WTC11 (cell line): ENCODE measurements around the gene INTS11. TPM values are rescaled to one million over a fixed set of nuclear protein-coding genes. Genes with fewer than 3 reads are reported as not detected.

Experiments
- ATAC-seq: fragments of 200-7000 bp; cut with Tn5 transposase; 2 replicates; pipeline ENCODE4 v1.10.0; 2021; ENCODE audit warnings: mild to moderate bottlenecking, moderate library complexity
- CTCF ChIA-PET: fragments of 300-600 bp; sonication (Branson Sonifier 250); formaldehyde crosslinking; loops from one replicate; lab custom pipeline; 2021; ENCODE audit warnings: antibody characterized with exemption; lab: Charles Lee
- POLR2A ChIA-PET: fragments of 350-600 bp; sonication (Branson Sonifier 250); formaldehyde crosslinking; loops from one replicate; lab custom pipeline; 2021; ENCODE audit warnings: antibody characterized with exemption; lab: Charles Lee
- DNase-seq: peaks from one replicate; pipeline ENCODE4 v3.0.0; 2021; ENCODE audit warnings: low spot score
- H3K27ac Mint-ChIP-seq: 2 replicates; pipeline ENCODE4 v1.8.0; 2021; ENCODE audit warnings: mixed read lengths
- H3K27me3 Mint-ChIP-seq: 2 replicates; pipeline ENCODE4 v1.8.0; 2021; ENCODE audit warnings: low read depth, mild to moderate bottlenecking, moderate library complexity, mixed read lengths
- H3K36me3 Mint-ChIP-seq: 2 replicates; pipeline ENCODE4 v1.8.0; 2021; ENCODE audit warnings: mixed read lengths
- H3K4me1 Mint-ChIP-seq: 2 replicates; pipeline ENCODE4 v1.8.0; 2022; ENCODE audit warnings: mixed read lengths
- H3K4me3 Mint-ChIP-seq: 2 replicates; pipeline ENCODE4 v1.8.0; 2021; ENCODE audit warnings: mild to moderate bottlenecking, moderate library complexity, mixed read lengths
- H3K9me3 Mint-ChIP-seq: 2 replicates; pipeline ENCODE4 v1.8.0; 2021; ENCODE audit warnings: mixed read lengths
- AR ChIP-seq: fragments of 250-450 bp; sonication (Bioruptor Pico); IDR thresholded peaks from 2 replicates; pipeline ENCODE4 v1.9.0; 2021; ENCODE audit warnings: mild to moderate bottlenecking
- ATF6 ChIP-seq: sonication (generic); formaldehyde crosslinking; IDR thresholded peaks from 2 replicates; pipeline ENCODE4 v1.8.1; 2023; ENCODE audit warnings: mild to moderate bottlenecking, missing genetic modification reagents
- CBFB ChIP-seq: sonication (generic); formaldehyde crosslinking; IDR thresholded peaks from 2 replicates; pipeline ENCODE4 v1.8.1; 2022; ENCODE audit warnings: mild to moderate bottlenecking, low read depth, missing genetic modification reagents
- CREM ChIP-seq: sonication (generic); formaldehyde crosslinking; IDR thresholded peaks from 2 replicates; pipeline ENCODE4 v1.8.1; 2022; ENCODE audit warnings: mild to moderate bottlenecking, missing genetic modification reagents, moderate library complexity
- ELF4 ChIP-seq: sonication (generic); formaldehyde crosslinking; IDR thresholded peaks from 2 replicates; pipeline ENCODE4 v1.8.1; 2022; ENCODE audit warnings: low read depth, mild to moderate bottlenecking, moderate library complexity, missing genetic modification reagents
- EMX1 ChIP-seq: fragments of 250-450 bp; sonication (Bioruptor Pico); IDR thresholded peaks from 2 replicates; pipeline ENCODE4 v1.8.0; 2021; ENCODE audit warnings: mild to moderate bottlenecking
- ETV6 ChIP-seq: sonication (generic); formaldehyde crosslinking; IDR thresholded peaks from 2 replicates; pipeline ENCODE4 v1.8.1; 2022; ENCODE audit warnings: mild to moderate bottlenecking, missing genetic modification reagents
- GABPB1 ChIP-seq: sonication (generic); formaldehyde crosslinking; IDR thresholded peaks from 2 replicates; pipeline ENCODE4 v1.8.1; 2023; ENCODE audit warnings: mild to moderate bottlenecking, missing genetic modification reagents
- JUN ChIP-seq: sonication (generic); formaldehyde crosslinking; IDR thresholded peaks from 2 replicates; pipeline ENCODE4 v1.8.0; 2023; ENCODE audit warnings: mild to moderate bottlenecking, missing genetic modification reagents
- KAT7 ChIP-seq: sonication (generic); formaldehyde crosslinking; IDR thresholded peaks from 2 replicates; pipeline ENCODE4 v1.8.1; 2023; ENCODE audit warnings: missing genetic modification reagents, mild to moderate bottlenecking, borderline replicate concordance
- SOX15 ChIP-seq: fragments of 250-450 bp; sonication (Bioruptor Pico); IDR thresholded peaks from 2 replicates; pipeline ENCODE4 v1.9.0; 2021; ENCODE audit warnings: mild to moderate bottlenecking
- TCF7 ChIP-seq: sonication (generic); formaldehyde crosslinking; IDR thresholded peaks from 2 replicates; pipeline ENCODE4 v1.8.0; 2022; ENCODE audit warnings: mild to moderate bottlenecking, low read depth, missing genetic modification reagents, moderate library complexity
- TEAD4 ChIP-seq: sonication (generic); formaldehyde crosslinking; IDR thresholded peaks from 2 replicates; pipeline ENCODE4 v1.8.0; 2022; ENCODE audit warnings: mild to moderate bottlenecking, missing genetic modification reagents
- USF2 ChIP-seq: sonication (generic); formaldehyde crosslinking; IDR thresholded peaks from 2 replicates; pipeline ENCODE4 v1.8.1; 2023; ENCODE audit warnings: mild to moderate bottlenecking, missing genetic modification reagents, moderate library complexity
- ZBTB21 ChIP-seq: sonication (generic); formaldehyde crosslinking; IDR thresholded peaks from 2 replicates; pipeline ENCODE4 v1.8.1; 2023; ENCODE audit warnings: mild to moderate bottlenecking, missing genetic modification reagents, borderline replicate concordance
- ZMAT4 ChIP-seq: fragments of 250-450 bp; sonication (Bioruptor Pico); IDR thresholded peaks from 2 replicates; pipeline ENCODE4 v1.9.0; 2021; ENCODE audit warnings: mild to moderate bottlenecking
- ZNF317 ChIP-seq: sonication (generic); formaldehyde crosslinking; IDR thresholded peaks from 2 replicates; pipeline ENCODE4 v1.8.1; 2023; ENCODE audit warnings: low read depth, mild to moderate bottlenecking, moderate library complexity, missing genetic modification reagents, borderline replicate concordance
- ZNF416 ChIP-seq: fragments of 250-450 bp; sonication (Bioruptor Pico); IDR thresholded peaks from 2 replicates; pipeline ENCODE4 v1.9.0; 2021; ENCODE audit warnings: mild to moderate bottlenecking, inconsistent platforms
- ZNF423 ChIP-seq: fragments of 250-450 bp; sonication (Bioruptor Pico); IDR thresholded peaks from 2 replicates; pipeline ENCODE4 v2.1.2; 2022; ENCODE audit warnings: mild to moderate bottlenecking, moderate library complexity
- ZNF671 ChIP-seq: fragments of 250-450 bp; sonication (Bioruptor Pico); IDR thresholded peaks from 2 replicates; pipeline ENCODE4 v1.8.0; 2021; ENCODE audit warnings: mild to moderate bottlenecking
- total RNA-seq: library from RNA; stranded (reverse); gene quantifications from 3 replicates; pipeline ENCODE4 v1.2.3, GENCODE V29; 2021
- TF ChIP-seq, protein P1 (sequence below): sonication (generic); formaldehyde crosslinking; IDR thresholded peaks from 2 replicates; pipeline ENCODE4 v1.8.0; 2022; ENCODE audit warnings: mild to moderate bottlenecking, missing genetic modification reagents
- TF ChIP-seq, protein P2 (sequence below): sonication (generic); formaldehyde crosslinking; IDR thresholded peaks from 2 replicates; pipeline ENCODE4 v1.8.1; 2022; ENCODE audit warnings: low read depth, mild to moderate bottlenecking, moderate library complexity, missing genetic modification reagents, borderline replicate concordance
- TF ChIP-seq, protein P3 (sequence below): sonication (generic); formaldehyde crosslinking; IDR thresholded peaks from 2 replicates; pipeline ENCODE4 v1.8.1; 2023; ENCODE audit warnings: mild to moderate bottlenecking, missing genetic modification reagents, borderline replicate concordance

The INTS11 gene
- total RNA-seq, 1 experiment from 2014 or later: 170 TPM

- H3K9me3 Mint-ChIP-seq: no peaks in the 10 kb centered on the region
- H3K4me1 Mint-ChIP-seq: peaks cover 29% of the 10 kb centered on the region
- peak overlapping the region; percentile 73 for H3K4me3 Mint-ChIP-seq
- ChIA-PET POLR2A (interaction anchor here (0.6 to 1.1 kb wide), 5 partner anchors 17 to 484 kb away, joined by 3 to 5 read pairs (median 4); no protein-coding TSS in a partner anchor), CTCF (interaction anchor here (0.6 to 1.5 kb wide), 11 partner anchors 9 to 150 kb away, joined by 3 to 6 read pairs (median 3); partner anchors contain the start of gene AURKAIP1)
- ATAC-seq: no peak
- no peak for DNase-seq
- no peak overlapping the region for H3K27ac Mint-ChIP-seq
- H3K27me3 Mint-ChIP-seq: peaks cover 17% of the 10 kb centered on the region
- no peaks in the 10 kb centered on the region for H3K36me3 Mint-ChIP-seq
- no peak for TF ChIP-seq ZMAT4 (CRISPR knock-in tag)
- peak; percentile 44; the same call in 1 of the 2 replicates for TF ChIP-seq EMX1 (CRISPR knock-in tag)
- no peak for TF ChIP-seq JUN
- no peak for TF ChIP-seq CBFB (CRISPR knock-in tag)
- TF ChIP-seq TEAD4: no peak
- TF ChIP-seq, protein P1, sequence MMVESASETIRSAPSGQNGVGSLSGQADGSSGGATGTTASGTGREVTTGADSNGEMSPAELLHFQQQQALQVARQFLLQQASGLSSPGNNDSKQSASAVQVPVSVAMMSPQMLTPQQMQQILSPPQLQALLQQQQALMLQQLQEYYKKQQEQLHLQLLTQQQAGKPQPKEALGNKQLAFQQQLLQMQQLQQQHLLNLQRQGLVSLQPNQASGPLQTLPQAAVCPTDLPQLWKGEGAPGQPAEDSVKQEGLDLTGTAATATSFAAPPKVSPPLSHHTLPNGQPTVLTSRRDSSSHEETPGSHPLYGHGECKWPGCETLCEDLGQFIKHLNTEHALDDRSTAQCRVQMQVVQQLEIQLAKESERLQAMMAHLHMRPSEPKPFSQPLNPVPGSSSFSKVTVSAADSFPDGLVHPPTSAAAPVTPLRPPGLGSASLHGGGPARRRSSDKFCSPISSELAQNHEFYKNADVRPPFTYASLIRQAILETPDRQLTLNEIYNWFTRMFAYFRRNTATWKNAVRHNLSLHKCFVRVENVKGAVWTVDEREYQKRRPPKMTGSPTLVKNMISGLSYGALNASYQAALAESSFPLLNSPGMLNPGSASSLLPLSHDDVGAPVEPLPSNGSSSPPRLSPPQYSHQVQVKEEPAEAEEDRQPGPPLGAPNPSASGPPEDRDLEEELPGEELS (CRISPR knock-in tag): no peak
- 0 out of 2 replicates have a peak, but pooled peaks have one; percentile 54 for TF ChIP-seq TCF7 (CRISPR knock-in tag)
- 0 out of 2 replicates have a peak, but pooled peaks have one; percentile 9 for TF ChIP-seq USF2 (CRISPR knock-in tag)
- TF ChIP-seq AR (CRISPR knock-in tag): 0 out of 2 replicates have a peak, but pooled peaks have one; percentile 41
- TF ChIP-seq, protein P2, sequence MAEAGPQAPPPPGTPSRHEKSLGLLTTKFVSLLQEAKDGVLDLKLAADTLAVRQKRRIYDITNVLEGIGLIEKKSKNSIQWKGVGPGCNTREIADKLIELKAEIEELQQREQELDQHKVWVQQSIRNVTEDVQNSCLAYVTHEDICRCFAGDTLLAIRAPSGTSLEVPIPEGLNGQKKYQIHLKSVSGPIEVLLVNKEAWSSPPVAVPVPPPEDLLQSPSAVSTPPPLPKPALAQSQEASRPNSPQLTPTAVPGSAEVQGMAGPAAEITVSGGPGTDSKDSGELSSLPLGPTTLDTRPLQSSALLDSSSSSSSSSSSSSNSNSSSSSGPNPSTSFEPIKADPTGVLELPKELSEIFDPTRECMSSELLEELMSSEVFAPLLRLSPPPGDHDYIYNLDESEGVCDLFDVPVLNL (CRISPR knock-in tag): 0 out of 2 replicates have a peak, but pooled peaks have one; percentile 24
- TF ChIP-seq CREM (CRISPR knock-in tag): 0 out of 2 replicates have a peak, but pooled peaks have one; percentile 48
- TF ChIP-seq ZNF671 (CRISPR knock-in tag): no peak; the same call in 1 of the 2 replicates
- 0 out of 2 replicates have a peak, but pooled peaks have one; percentile 4 for TF ChIP-seq ZNF423 (CRISPR knock-in tag)
- TF ChIP-seq ZBTB21 (CRISPR knock-in tag): no peak
- TF ChIP-seq ELF4 (CRISPR knock-in tag): no peak
- TF ChIP-seq KAT7 (CRISPR knock-in tag): no peak
- TF ChIP-seq ZNF317 (CRISPR knock-in tag): no peak; the same call in 1 of the 2 replicates
- no peak for TF ChIP-seq ATF6 (CRISPR knock-in tag)
- TF ChIP-seq, protein P3, sequence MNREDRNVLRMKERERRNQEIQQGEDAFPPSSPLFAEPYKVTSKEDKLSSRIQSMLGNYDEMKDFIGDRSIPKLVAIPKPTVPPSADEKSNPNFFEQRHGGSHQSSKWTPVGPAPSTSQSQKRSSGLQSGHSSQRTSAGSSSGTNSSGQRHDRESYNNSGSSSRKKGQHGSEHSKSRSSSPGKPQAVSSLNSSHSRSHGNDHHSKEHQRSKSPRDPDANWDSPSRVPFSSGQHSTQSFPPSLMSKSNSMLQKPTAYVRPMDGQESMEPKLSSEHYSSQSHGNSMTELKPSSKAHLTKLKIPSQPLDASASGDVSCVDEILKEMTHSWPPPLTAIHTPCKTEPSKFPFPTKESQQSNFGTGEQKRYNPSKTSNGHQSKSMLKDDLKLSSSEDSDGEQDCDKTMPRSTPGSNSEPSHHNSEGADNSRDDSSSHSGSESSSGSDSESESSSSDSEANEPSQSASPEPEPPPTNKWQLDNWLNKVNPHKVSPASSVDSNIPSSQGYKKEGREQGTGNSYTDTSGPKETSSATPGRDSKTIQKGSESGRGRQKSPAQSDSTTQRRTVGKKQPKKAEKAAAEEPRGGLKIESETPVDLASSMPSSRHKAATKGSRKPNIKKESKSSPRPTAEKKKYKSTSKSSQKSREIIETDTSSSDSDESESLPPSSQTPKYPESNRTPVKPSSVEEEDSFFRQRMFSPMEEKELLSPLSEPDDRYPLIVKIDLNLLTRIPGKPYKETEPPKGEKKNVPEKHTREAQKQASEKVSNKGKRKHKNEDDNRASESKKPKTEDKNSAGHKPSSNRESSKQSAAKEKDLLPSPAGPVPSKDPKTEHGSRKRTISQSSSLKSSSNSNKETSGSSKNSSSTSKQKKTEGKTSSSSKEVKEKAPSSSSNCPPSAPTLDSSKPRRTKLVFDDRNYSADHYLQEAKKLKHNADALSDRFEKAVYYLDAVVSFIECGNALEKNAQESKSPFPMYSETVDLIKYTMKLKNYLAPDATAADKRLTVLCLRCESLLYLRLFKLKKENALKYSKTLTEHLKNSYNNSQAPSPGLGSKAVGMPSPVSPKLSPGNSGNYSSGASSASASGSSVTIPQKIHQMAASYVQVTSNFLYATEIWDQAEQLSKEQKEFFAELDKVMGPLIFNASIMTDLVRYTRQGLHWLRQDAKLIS: no peak
- no peak for TF ChIP-seq GABPB1 (CRISPR knock-in tag)
- no peak for TF ChIP-seq ETV6 (CRISPR knock-in tag)
- TF ChIP-seq ZNF416: no peak
- TF ChIP-seq SOX15: no peak
Measured at GRCh38 chr1:1354271-1355247, 30.1 kb upstream of the INTS11 start.
